HL-60 (cell line): Measurements from ENCODE around the gene ZNF595.

Experiments used
- GABPA ChIP-seq: IDR thresholded peaks from 2 replicates; pipeline ENCODE4 v1.6.1; 2012; ENCODE audit warnings: low read depth
- POLR2AphosphoS5 ChIP-seq: IDR thresholded peaks from 2 replicates; pipeline ENCODE4 v1.6.1; 2012; ENCODE audit warnings: low read depth
- SPI1 ChIP-seq: IDR thresholded peaks from 2 replicates; pipeline ENCODE4 v1.6.1; 2012; ENCODE audit warnings: low read depth, mild to moderate bottlenecking, borderline replicate concordance
- TF ChIP-seq, protein P1 (sequence below): IDR thresholded peaks from one replicate; pipeline ENCODE4 v1.5.1; 2011; ENCODE audit warnings: low read length, control low read depth, inconsistent platforms; ENCODE audit not compliant: insufficient read depth
- TF ChIP-seq, protein P2 (sequence below): IDR thresholded peaks from 2 replicates; pipeline ENCODE4 v1.6.1; 2012; ENCODE audit warnings: low read depth; ENCODE audit not compliant: insufficient replicate concordance

DNA sequence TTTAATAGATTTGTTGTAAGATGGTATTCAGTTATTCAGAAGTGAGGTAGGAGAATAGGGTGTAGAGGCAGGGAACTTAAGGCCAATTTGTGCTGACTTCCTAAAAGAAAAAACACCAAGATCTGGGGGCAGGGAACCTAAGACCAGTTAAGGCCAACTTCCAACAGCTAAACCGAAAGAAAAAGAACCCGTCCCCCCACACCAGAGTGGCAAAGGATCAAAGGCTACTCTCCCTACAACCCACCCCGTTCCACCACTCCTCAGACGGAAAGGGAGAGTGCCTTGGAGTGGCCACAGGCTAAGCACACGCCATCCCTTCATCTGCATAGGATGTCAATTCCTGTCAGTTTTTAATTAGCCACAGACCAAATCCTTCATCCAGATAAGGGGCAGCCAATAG, 67.5 kb downstream of the ZNF595 start:
- TF ChIP-seq GABPA, result no peak
- TF ChIP-seq, protein P1, sequence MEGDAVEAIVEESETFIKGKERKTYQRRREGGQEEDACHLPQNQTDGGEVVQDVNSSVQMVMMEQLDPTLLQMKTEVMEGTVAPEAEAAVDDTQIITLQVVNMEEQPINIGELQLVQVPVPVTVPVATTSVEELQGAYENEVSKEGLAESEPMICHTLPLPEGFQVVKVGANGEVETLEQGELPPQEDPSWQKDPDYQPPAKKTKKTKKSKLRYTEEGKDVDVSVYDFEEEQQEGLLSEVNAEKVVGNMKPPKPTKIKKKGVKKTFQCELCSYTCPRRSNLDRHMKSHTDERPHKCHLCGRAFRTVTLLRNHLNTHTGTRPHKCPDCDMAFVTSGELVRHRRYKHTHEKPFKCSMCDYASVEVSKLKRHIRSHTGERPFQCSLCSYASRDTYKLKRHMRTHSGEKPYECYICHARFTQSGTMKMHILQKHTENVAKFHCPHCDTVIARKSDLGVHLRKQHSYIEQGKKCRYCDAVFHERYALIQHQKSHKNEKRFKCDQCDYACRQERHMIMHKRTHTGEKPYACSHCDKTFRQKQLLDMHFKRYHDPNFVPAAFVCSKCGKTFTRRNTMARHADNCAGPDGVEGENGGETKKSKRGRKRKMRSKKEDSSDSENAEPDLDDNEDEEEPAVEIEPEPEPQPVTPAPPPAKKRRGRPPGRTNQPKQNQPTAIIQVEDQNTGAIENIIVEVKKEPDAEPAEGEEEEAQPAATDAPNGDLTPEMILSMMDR, result no peak
- TF ChIP-seq POLR2AphosphoS5, result no peak
- TF ChIP-seq, protein P2, sequence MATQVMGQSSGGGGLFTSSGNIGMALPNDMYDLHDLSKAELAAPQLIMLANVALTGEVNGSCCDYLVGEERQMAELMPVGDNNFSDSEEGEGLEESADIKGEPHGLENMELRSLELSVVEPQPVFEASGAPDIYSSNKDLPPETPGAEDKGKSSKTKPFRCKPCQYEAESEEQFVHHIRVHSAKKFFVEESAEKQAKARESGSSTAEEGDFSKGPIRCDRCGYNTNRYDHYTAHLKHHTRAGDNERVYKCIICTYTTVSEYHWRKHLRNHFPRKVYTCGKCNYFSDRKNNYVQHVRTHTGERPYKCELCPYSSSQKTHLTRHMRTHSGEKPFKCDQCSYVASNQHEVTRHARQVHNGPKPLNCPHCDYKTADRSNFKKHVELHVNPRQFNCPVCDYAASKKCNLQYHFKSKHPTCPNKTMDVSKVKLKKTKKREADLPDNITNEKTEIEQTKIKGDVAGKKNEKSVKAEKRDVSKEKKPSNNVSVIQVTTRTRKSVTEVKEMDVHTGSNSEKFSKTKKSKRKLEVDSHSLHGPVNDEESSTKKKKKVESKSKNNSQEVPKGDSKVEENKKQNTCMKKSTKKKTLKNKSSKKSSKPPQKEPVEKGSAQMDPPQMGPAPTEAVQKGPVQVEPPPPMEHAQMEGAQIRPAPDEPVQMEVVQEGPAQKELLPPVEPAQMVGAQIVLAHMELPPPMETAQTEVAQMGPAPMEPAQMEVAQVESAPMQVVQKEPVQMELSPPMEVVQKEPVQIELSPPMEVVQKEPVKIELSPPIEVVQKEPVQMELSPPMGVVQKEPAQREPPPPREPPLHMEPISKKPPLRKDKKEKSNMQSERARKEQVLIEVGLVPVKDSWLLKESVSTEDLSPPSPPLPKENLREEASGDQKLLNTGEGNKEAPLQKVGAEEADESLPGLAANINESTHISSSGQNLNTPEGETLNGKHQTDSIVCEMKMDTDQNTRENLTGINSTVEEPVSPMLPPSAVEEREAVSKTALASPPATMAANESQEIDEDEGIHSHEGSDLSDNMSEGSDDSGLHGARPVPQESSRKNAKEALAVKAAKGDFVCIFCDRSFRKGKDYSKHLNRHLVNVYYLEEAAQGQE, result no peak
- TF ChIP-seq SPI1, result no peak
